Immature natural killer cell (primary cell): ENCODE measurements around the gene MUC5AC. TPM values are rescaled to one million over a fixed set of nuclear protein-coding genes. Genes with fewer than 3 reads are reported as not detected.

Source experiments
- DNase-seq, 3 donors: peaks; one replicate each; pipeline ENCODE4 v3.0.0; 2022; ENCODE audit warnings: mixed read lengths in 1 of 3
- H3K27ac Mint-ChIP-seq, 6 donors: one replicate each; pipeline ENCODE4 v1.8.0; 2020; ENCODE audit warnings: mixed read lengths in 6 of 6, mild to moderate bottlenecking in 5 of 6, inconsistent platforms in 4 of 6, moderate library complexity in 3 of 6
- H3K27me3 Mint-ChIP-seq, 3 donors: one replicate each; pipeline ENCODE4 v1.8.0; 2020 to 2021; ENCODE audit warnings: low read depth in 3 of 3, mild to moderate bottlenecking in 3 of 3, mixed read lengths in 3 of 3, moderate library complexity in 3 of 3, inconsistent platforms in 1 of 3
- H3K36me3 Mint-ChIP-seq, 3 donors: one replicate each; pipeline ENCODE4 v1.8.0; 2020; ENCODE audit warnings: mixed read lengths in 3 of 3, inconsistent platforms in 2 of 3, mild to moderate bottlenecking in 2 of 3
- H3K4me1 Mint-ChIP-seq, 2 donors: one replicate each; pipeline ENCODE4 v1.8.0; 2020; ENCODE audit warnings: inconsistent platforms in 2 of 2, mild to moderate bottlenecking in 2 of 2, mixed read lengths in 2 of 2, moderate library complexity in 1 of 2
- H3K4me3 Mint-ChIP-seq, 5 donors: one replicate each; pipeline ENCODE4 v1.8.0; 2020; ENCODE audit warnings: mild to moderate bottlenecking in 5 of 5, mixed read lengths in 5 of 5, inconsistent platforms in 3 of 5, moderate library complexity in 3 of 5
- H3K9me3 Mint-ChIP-seq, 6 donors: one replicate each; pipeline ENCODE4 v1.8.0; 2020; ENCODE audit warnings: mild to moderate bottlenecking in 6 of 6, mixed read lengths in 6 of 6, inconsistent platforms in 4 of 6, moderate library complexity in 3 of 6
- polyA plus RNA-seq, 3 donors: library from polyadenylated mRNA; unstranded; fragments of 300-500 nt; fragmentation: Illumina TruSeq; gene quantifications; one replicate each; pipeline ENCODE4 v1.2.3, GENCODE V29; 2021

The MUC5AC gene
- polyA plus RNA-seq, 3 donors from 2014 or later: not detected

- H3K36me3 Mint-ChIP-seq: no peaks in the 10 kb centered on the region
- no peak overlapping the region for H3K27ac Mint-ChIP-seq
- H3K9me3 Mint-ChIP-seq: no peaks in the 10 kb centered on the region
- no peak for DNase-seq
- no peak overlapping the region for H3K4me3 Mint-ChIP-seq
- no peaks in the 10 kb centered on the region for H3K4me1 Mint-ChIP-seq
- peaks cover 0 to 2% (median 0%) of the 10 kb centered on the region in 3 donors for H3K27me3 Mint-ChIP-seq
Measured at GRCh38 chr11:1232021-1232882, 74.5 kb downstream of the MUC5AC start.

GRCh38 chr11:1232883-1233321 lies 75.1 kb downstream of the MUC5AC start:
- Mint-ChIP-seq H3K9me3 (no peaks in the 10 kb centered on the region), H3K4me3 (no peak overlapping the region), H3K36me3 (no peaks in the 10 kb centered on the region), H3K4me1 (no peaks in the 10 kb centered on the region), H3K27me3 (peaks cover 0 to 2% (median 0%) of the 10 kb centered on the region in 3 donors), H3K27ac (no peak overlapping the region)
- DNase-seq: no peak

GRCh38 chr11:1233351-1234053 lies 75.7 kb downstream of the MUC5AC start:
- Mint-ChIP-seq H3K4me3 (no peak overlapping the region), H3K27ac (no peak overlapping the region), H3K4me1 (no peaks in the 10 kb centered on the region), H3K27me3 (peaks cover 0 to 2% (median 0%) of the 10 kb centered on the region in 3 donors), H3K9me3 (no peaks in the 10 kb centered on the region), H3K36me3 (no peaks in the 10 kb centered on the region)
- DNase-seq: no peak

- no peak for DNase-seq
- Mint-ChIP-seq H3K27me3 (peaks cover 0 to 2% (median 0%) of the 10 kb centered on the region in 3 donors), H3K27ac (no peak overlapping the region), H3K36me3 (no peaks in the 10 kb centered on the region), H3K9me3 (no peaks in the 10 kb centered on the region), H3K4me3 (no peak overlapping the region), H3K4me1 (no peaks in the 10 kb centered on the region)
Measured at GRCh38 chr11:1234054-1234720, 76.4 kb downstream of the MUC5AC start.

DNA sequence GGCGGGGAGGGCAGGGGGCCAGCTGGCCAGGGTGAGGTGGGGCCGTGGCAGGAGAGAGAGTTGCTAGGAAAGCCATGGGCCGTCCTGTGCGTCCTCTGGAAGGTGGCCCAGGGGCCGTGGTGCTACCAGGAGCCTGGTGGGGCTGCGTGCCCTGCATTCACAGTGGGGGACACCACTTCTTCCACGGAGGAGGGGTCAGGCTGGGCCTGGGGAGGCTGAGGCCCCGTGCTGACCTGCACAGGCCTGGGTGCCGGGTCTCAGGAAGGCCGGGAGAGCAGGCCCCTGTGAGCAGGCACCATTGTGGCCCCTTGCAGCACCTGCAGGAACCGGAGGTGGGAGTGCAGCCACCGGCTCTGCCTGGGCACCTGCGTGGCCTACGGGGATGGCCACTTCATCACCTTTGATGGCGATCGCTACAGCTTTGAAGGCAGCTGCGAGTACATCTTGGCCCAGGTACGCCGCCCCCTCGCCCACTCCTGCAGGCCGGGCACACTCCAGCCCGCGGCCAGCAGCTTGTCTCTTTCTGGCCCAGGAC lies 77.1 kb downstream of the MUC5AC start:
- DNase-seq: no peak
- no peaks in the 10 kb centered on the region for H3K9me3 Mint-ChIP-seq
- no peak overlapping the region for H3K4me3 Mint-ChIP-seq
- no peaks in the 10 kb centered on the region for H3K4me1 Mint-ChIP-seq
- peaks cover 0 to 2% (median 0%) of the 10 kb centered on the region in 3 donors for H3K27me3 Mint-ChIP-seq
- H3K27ac Mint-ChIP-seq: no peak overlapping the region
- H3K36me3 Mint-ChIP-seq: no peaks in the 10 kb centered on the region

DNA sequence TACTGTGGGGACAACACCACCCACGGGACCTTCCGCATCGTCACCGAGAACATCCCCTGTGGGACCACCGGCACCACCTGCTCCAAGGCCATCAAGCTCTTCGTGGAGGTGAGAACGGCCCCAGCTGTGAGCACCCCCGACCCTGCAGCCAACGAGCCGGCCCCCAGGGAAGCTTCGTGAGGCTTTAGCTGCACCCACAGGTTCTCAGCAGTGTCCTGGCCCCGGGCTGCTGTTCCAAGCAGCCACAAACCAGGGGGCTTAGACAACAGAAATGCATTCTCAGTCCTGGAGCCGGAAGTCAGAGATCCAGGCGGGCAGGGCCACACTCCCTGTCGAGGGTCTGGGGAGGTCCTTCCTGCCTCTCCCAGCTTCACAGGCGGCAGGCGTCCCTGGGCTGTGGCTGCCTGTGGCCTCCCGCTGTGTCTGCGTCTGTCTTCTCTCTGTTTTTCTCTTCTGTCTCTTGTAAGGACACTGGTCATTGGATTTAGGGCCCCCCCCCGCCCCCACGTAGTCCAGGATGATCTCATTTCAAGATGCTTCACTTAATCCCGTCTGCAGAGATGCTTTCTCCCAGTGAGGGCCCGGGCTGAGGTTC lies 77.7 kb downstream of the MUC5AC start:
- no peak overlapping the region for H3K4me3 Mint-ChIP-seq
- no peak for DNase-seq
- H3K27ac Mint-ChIP-seq: no peak overlapping the region
- no peaks in the 10 kb centered on the region for H3K4me1 Mint-ChIP-seq
- H3K36me3 Mint-ChIP-seq: no peaks in the 10 kb centered on the region
- peaks cover 0 to 2% (median 0%) of the 10 kb centered on the region in 3 donors for H3K27me3 Mint-ChIP-seq
- H3K9me3 Mint-ChIP-seq: no peaks in the 10 kb centered on the region

DNA sequence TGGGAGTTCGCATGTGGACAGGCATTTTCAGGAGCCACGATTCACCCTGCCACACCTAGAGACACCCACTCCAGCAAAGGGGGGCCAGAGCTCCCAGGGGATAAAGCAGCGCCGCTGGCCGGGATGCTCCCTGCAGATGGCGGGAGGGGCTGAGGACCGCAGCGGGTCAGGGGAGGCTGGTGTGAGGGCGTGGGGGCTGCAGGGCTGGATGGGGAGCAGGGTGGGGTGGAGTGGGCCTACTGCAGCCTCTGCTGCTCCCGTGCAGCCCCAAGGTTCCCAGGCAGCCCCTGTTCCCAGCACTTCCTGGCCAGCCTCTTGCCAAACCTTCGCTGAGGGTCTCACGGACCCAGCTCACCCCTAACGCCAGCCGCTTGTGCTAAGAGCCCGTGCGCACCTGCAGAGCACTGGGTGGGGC lies 78.2 kb downstream of the MUC5AC start:
- H3K4me1 Mint-ChIP-seq: no peaks in the 10 kb centered on the region
- no peak overlapping the region for H3K27ac Mint-ChIP-seq
- H3K36me3 Mint-ChIP-seq: no peaks in the 10 kb centered on the region
- no peaks in the 10 kb centered on the region for H3K9me3 Mint-ChIP-seq
- no peak for DNase-seq
- no peaks in the 10 kb centered on the region for H3K27me3 Mint-ChIP-seq
- H3K4me3 Mint-ChIP-seq: no peak overlapping the region

GRCh38 chr11:1236316-1237127 lies 78.8 kb downstream of the MUC5AC start:
- Mint-ChIP-seq H3K4me1 (no peaks in the 10 kb centered on the region), H3K4me3 (no peak overlapping the region), H3K36me3 (no peaks in the 10 kb centered on the region), H3K27me3 (no peaks in the 10 kb centered on the region), H3K27ac (no peak overlapping the region), H3K9me3 (no peaks in the 10 kb centered on the region)
- no peak for DNase-seq

DNA sequence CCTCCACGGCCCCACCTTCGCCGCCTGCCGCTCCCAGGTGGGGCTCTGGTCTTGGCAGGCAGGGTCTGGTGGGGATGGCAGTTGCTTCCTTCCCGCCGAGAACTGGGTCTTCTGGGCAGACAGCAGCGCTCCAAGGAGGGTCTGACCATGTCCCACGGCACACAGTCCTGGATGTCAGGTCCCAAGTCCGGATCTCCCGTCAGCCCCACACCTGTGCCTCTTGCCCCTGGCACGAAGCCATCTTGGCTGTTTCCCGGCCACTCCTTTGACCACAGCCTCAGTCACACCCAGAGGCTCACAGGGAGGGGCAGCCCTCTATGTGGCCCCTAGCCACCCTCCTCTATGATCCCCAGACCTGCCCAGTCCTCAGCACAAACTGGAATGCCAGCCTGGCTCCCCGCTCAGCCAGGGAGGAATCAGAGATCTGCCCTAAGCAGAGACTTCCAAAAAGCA lies 79.4 kb downstream of the MUC5AC start:
- H3K27ac Mint-ChIP-seq: no peak overlapping the region
- H3K9me3 Mint-ChIP-seq: no peaks in the 10 kb centered on the region
- peaks cover 0 to 4% of the 10 kb centered on the region in 2 donors for H3K4me1 Mint-ChIP-seq
- no peak overlapping the region for H3K4me3 Mint-ChIP-seq
- DNase-seq: no peak
- H3K36me3 Mint-ChIP-seq: no peaks in the 10 kb centered on the region
- no peaks in the 10 kb centered on the region for H3K27me3 Mint-ChIP-seq

DNA sequence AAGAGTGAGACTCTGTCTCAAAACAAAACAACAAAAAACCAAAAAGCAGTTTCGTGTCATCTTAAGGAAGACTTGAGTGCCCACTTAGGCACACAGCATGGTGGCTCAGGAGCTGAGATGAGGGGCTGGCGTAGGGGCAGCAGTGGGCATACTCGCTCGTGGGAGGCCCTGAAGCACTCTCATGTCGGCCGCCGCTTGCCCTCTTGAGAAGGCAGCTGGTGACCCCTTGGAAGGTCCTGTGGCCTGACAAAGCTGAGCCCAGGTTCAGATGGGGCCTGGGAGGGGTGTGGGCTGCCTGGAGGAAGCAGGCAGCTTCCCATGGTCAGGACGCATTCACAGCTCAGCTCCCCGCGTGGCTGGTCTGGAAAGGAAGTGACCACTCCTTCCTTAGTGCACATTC lies 80.1 kb downstream of the MUC5AC start:
- H3K27me3 Mint-ChIP-seq: peaks cover 0 to 3% (median 0%) of the 10 kb centered on the region in 3 donors
- no peak for DNase-seq
- H3K4me1 Mint-ChIP-seq: peaks cover 0 to 11% of the 10 kb centered on the region in 2 donors
- no peaks in the 10 kb centered on the region for H3K9me3 Mint-ChIP-seq
- H3K36me3 Mint-ChIP-seq: no peaks in the 10 kb centered on the region
- no peak overlapping the region for H3K4me3 Mint-ChIP-seq
- no peak overlapping the region for H3K27ac Mint-ChIP-seq

GRCh38 chr11:1238767-1239595 lies 81.2 kb downstream of the MUC5AC start:
- Mint-ChIP-seq H3K4me3 (no peak overlapping the region), H3K9me3 (no peaks in the 10 kb centered on the region), H3K36me3 (no peaks in the 10 kb centered on the region), H3K27me3 (peaks cover 0 to 3% (median 0%) of the 10 kb centered on the region in 3 donors), H3K4me1 (peaks cover 0 to 11% of the 10 kb centered on the region in 2 donors), H3K27ac (no peak overlapping the region)
- DNase-seq: no peak

GRCh38 chr11:1239596-1240205 lies 81.9 kb downstream of the MUC5AC start:
- H3K36me3 Mint-ChIP-seq: no peaks in the 10 kb centered on the region
- peaks cover 0 to 3% (median 0%) of the 10 kb centered on the region in 3 donors for H3K27me3 Mint-ChIP-seq
- H3K4me3 Mint-ChIP-seq: no peak overlapping the region
- H3K27ac Mint-ChIP-seq: peak overlapping the region in 1 of 6 donors; percentile 48
- peaks cover 0 to 14% of the 10 kb centered on the region in 2 donors for H3K4me1 Mint-ChIP-seq
- DNase-seq: no peak
- H3K9me3 Mint-ChIP-seq: no peaks in the 10 kb centered on the region
